Fibroblast of lung (primary cell): ENCODE results near the gene GIMAP6.

Experiments
- CTCF ChIP-seq, 2 donors: IDR thresholded peaks in 1 of 2; conservative IDR thresholded peaks in 1 of 2; 1 replicate in 1 of 2; 2 replicates in 1 of 2; pipeline ENCODE4 v1.5.1; 2011 to 2012; ENCODE audit warnings: low read length in 2 of 2, control low read depth in 1 of 2, inconsistent platforms in 1 of 2, low read depth in 1 of 2, mild to moderate bottlenecking in 1 of 2
- EZH2 ChIP-seq: IDR thresholded peaks from 2 replicates; pipeline ENCODE4 v1.5.1; 2012; ENCODE audit warnings: low read length, control low read depth, mild to moderate bottlenecking; ENCODE audit errors: missing control alignments

GRCh38 chr7:150613880-150614279 is 18.3 kb downstream of the GIMAP6 start:
- no peak for TF ChIP-seq CTCF (conservative IDR thresholded peaks at IDR 0.05 in 1 of 2, IDR thresholded peaks at IDR 0.05 in 1 of 2; ENCODE audit: low read depth in 1 of 2, low read length in 2 of 2)
- TF ChIP-seq EZH2 = no peak
